H9 (cell line): ENCODE results near the gene METTL16. TPM values are rescaled to one million over a fixed set of nuclear protein-coding genes. Genes with fewer than 3 reads are reported as not detected.
"Not testable (repeated sequence)": the region's sequence is repeated elsewhere in the genome, so short reads cannot be mapped to it uniquely, and the experiment has no call there.

Source experiments
- DNase-seq: peaks from one replicate; pipeline ENCODE4 v3.0.0-alpha.2; 2017
- H2AFZ ChIP-seq: one replicate; pipeline ENCODE4 v1.6.1; 2013; ENCODE audit warnings: mild to moderate bottlenecking, low read length, control low read depth, moderate library complexity
- H2AK5ac ChIP-seq: 2 replicates; pipeline ENCODE4 v1.6.1; 2013; ENCODE audit warnings: low read length, control low read depth, mixed read lengths; ENCODE audit not compliant: insufficient read length
- H2BK120ac ChIP-seq: one replicate; pipeline ENCODE4 v1.6.1; 2013; ENCODE audit warnings: low read depth, mild to moderate bottlenecking, low read length, control low read depth, inconsistent platforms; ENCODE audit not compliant: poor library complexity, severe bottlenecking
- H2BK12ac ChIP-seq: 2 replicates; pipeline ENCODE4 v1.6.1; 2013; ENCODE audit warnings: low read length, control low read depth, mixed read lengths, low read depth; ENCODE audit not compliant: insufficient read length
- H2BK15ac ChIP-seq: 2 replicates; pipeline ENCODE4 v1.6.1; 2013; ENCODE audit warnings: low read depth, low read length, control low read depth
- H2BK20ac ChIP-seq: one replicate; pipeline ENCODE4 v1.6.1; 2013; ENCODE audit warnings: low read depth, mild to moderate bottlenecking, low read length, control low read depth, inconsistent platforms; ENCODE audit not compliant: poor library complexity, severe bottlenecking
- H2BK5ac ChIP-seq: 2 replicates; pipeline ENCODE4 v1.6.1; 2013; ENCODE audit warnings: low read length, control low read depth, mixed read lengths; ENCODE audit not compliant: insufficient read length
- H3K14ac ChIP-seq: 2 replicates; pipeline ENCODE4 v1.6.1; 2013; ENCODE audit warnings: low read length, control low read depth; ENCODE audit not compliant: insufficient read depth
- H3K18ac ChIP-seq: 2 replicates; pipeline ENCODE4 v1.6.1; 2013; ENCODE audit warnings: low read depth, mild to moderate bottlenecking, mixed read lengths, low read length, control low read depth; ENCODE audit not compliant: insufficient read length
- H3K23ac ChIP-seq: 2 replicates; pipeline ENCODE4 v1.6.1; 2013; ENCODE audit warnings: low read length, control low read depth, mixed read lengths, low read depth; ENCODE audit not compliant: insufficient read length
- H3K23me2 ChIP-seq: 2 replicates; pipeline ENCODE4 v1.6.1; 2013; ENCODE audit warnings: low read depth, mild to moderate bottlenecking, mixed read lengths, low read length, control low read depth; ENCODE audit not compliant: insufficient read length, poor library complexity, severe bottlenecking
- H3K27ac ChIP-seq: 2 replicates; pipeline ENCODE4 v1.5.1; 2013; ENCODE audit warnings: low read length, control low read depth, mixed read lengths, low read depth; ENCODE audit not compliant: insufficient read length
- H3K27me3 ChIP-seq: 2 replicates; pipeline ENCODE4 v1.6.1; 2013; ENCODE audit warnings: low read length, control low read depth, inconsistent platforms; ENCODE audit not compliant: insufficient read depth
- H3K4ac ChIP-seq: 2 replicates; pipeline ENCODE4 v1.6.1; 2013; ENCODE audit warnings: low read depth, mild to moderate bottlenecking, control low read depth, inconsistent platforms, low read length, moderate library complexity
- H3K4me1 ChIP-seq: 2 replicates; pipeline ENCODE4 v1.6.1; 2013; ENCODE audit warnings: low read length, control low read depth, inconsistent platforms; ENCODE audit not compliant: insufficient read depth
- H3K4me2 ChIP-seq: 2 replicates; pipeline ENCODE4 v1.6.1; 2013; ENCODE audit warnings: low read length, control low read depth, mixed read lengths; ENCODE audit not compliant: insufficient read length, insufficient read depth
- H3K56ac ChIP-seq: 2 replicates; pipeline ENCODE4 v1.6.1; 2013; ENCODE audit warnings: low read depth, mild to moderate bottlenecking, mixed read lengths, low read length, control low read depth; ENCODE audit not compliant: insufficient read length
- H3K79me1 ChIP-seq: 2 replicates; pipeline ENCODE4 v1.6.1; 2013; ENCODE audit warnings: low read depth, mild to moderate bottlenecking, moderate library complexity, low read length, control low read depth, inconsistent platforms; ENCODE audit not compliant: insufficient read depth, poor library complexity, severe bottlenecking
- H3K79me2 ChIP-seq: 2 replicates; pipeline ENCODE4 v1.6.1; 2013; ENCODE audit warnings: low read length, control low read depth, inconsistent platforms; ENCODE audit not compliant: insufficient read depth
- H3K9ac ChIP-seq: 2 replicates; pipeline ENCODE4 v1.6.1; 2013; ENCODE audit warnings: low read length, control low read depth, mixed read lengths; ENCODE audit not compliant: insufficient read length; ENCODE audit errors: extremely low read depth
- H3K9me3 ChIP-seq: one replicate; pipeline ENCODE4 v1.6.1; 2013; ENCODE audit warnings: low read depth, low read length, inconsistent platforms; ENCODE audit not compliant: control insufficient read depth
- H3T11ph ChIP-seq: one replicate; pipeline ENCODE4 v1.6.1; 2013; ENCODE audit warnings: mild to moderate bottlenecking, low read length, control low read depth, inconsistent platforms
- H4K20me1 ChIP-seq: one replicate; pipeline ENCODE4 v1.6.1; 2013; ENCODE audit not compliant: control insufficient read depth, insufficient read length, insufficient read depth
- H4K5ac ChIP-seq: 2 replicates; pipeline ENCODE4 v1.6.1; 2013; ENCODE audit warnings: low read depth, mild to moderate bottlenecking, mixed read lengths, low read length, control low read depth; ENCODE audit not compliant: insufficient read length
- H4K8ac ChIP-seq: replicated peaks from 2 replicates; pipeline ENCODE4 v1.6.1; 2013; ENCODE audit warnings: low read length, control low read depth, mixed read lengths, low read depth; ENCODE audit not compliant: insufficient read length
- H4K91ac ChIP-seq: 2 replicates; pipeline ENCODE4 v1.6.1; 2013; ENCODE audit warnings: low read depth, mild to moderate bottlenecking, moderate library complexity, mixed read lengths, low read length, control low read depth; ENCODE audit not compliant: insufficient read length
- H3K27ac Mint-ChIP-seq, 3 experiments: 2 replicates in 2 of 3; 3 replicates in 1 of 3; pipeline ENCODE4 v1.8.0; 2020 to 2021; ENCODE audit warnings: mixed read lengths in 3 of 3, mild to moderate bottlenecking in 1 of 3, moderate library complexity in 1 of 3
- H3K27me3 Mint-ChIP-seq: 2 replicates; pipeline ENCODE4 v1.8.0; 2021; ENCODE audit warnings: low read depth, mild to moderate bottlenecking, moderate library complexity, mixed read lengths
- H3K36me3 Mint-ChIP-seq, 3 experiments: 2 replicates in 2 of 3; 3 replicates in 1 of 3; pipeline ENCODE4 v1.8.0; 2020 to 2021; ENCODE audit warnings: low read depth in 3 of 3, mixed read lengths in 3 of 3; ENCODE audit not compliant: insufficient read depth in 1 of 3
- H3K4me1 Mint-ChIP-seq, 2 experiments: 2 replicates each; pipeline ENCODE4 v1.8.0; 2020; ENCODE audit warnings: mixed read lengths in 2 of 2
- H3K4me3 Mint-ChIP-seq, 2 experiments: 2 replicates in 1 of 2; 3 replicates in 1 of 2; pipeline ENCODE4 v1.8.0; 2020 to 2021; ENCODE audit warnings: mild to moderate bottlenecking in 2 of 2, mixed read lengths in 2 of 2, moderate library complexity in 1 of 2
- H3K9me3 Mint-ChIP-seq, 2 experiments: 2 replicates in 1 of 2; 3 replicates in 1 of 2; pipeline ENCODE4 v1.8.0; 2020; ENCODE audit warnings: mild to moderate bottlenecking in 2 of 2, mixed read lengths in 2 of 2, moderate library complexity in 1 of 2
- WGBS: extraction: QIAGEN DNeasy Blood & Tissue Kit; methylation state at CpG from one replicate; pipeline ENCODE4 v1.1.7; 2013; ENCODE audit warnings: missing lambda C conversion rate, low lambda C conversion rate, mixed read lengths; ENCODE audit not compliant: insufficient read length; ENCODE audit errors: extremely low coverage; 5-methylcytosine and 5-hydroxymethylcytosine counted together
- total RNA-seq: library from RNA; stranded (reverse); gene quantifications from 2 replicates; pipeline ENCODE4 v1.2.1, GENCODE V29; 2021
- TF ChIP-seq, protein P1 (sequence below): fragments of 200-600 bp; sonication (generic); conservative IDR thresholded peaks from 3 replicates; pipeline ENCODE4 v1.8.0; 2021; ENCODE audit warnings: antibody characterized with exemption, mild to moderate bottlenecking

The METTL16 gene
- total RNA-seq, 1 experiment from 2014 or later = 55.4 TPM

DNA sequence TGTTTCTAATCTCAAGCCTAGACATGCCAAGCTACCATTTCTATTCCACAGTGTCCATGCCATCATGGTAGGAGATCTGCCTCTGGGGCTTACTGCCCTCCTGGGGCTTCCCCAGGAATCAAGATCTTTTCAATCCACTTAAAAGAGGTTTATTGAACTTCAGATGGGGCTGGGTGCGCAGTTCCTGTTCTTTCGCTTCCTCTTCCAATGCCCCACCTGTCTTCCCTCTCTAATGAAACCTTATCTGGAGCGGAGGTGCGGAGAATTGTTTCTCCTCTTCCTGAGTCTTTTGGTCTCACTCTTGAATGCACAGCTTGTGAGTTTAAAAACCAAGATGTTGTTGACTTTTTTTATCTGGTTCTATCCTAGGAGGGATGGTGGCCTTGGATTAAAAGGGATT lies 30.4 kb upstream of the METTL16 start:
- peaks cover 3% of the 10 kb centered on the region; the same call in 1 of the 2 replicates for H3K27me3 Mint-ChIP-seq
- H3K4me3 Mint-ChIP-seq = no peak overlapping the region
- no peaks in the 10 kb centered on the region for H4K20me1 ChIP-seq

GRCh38 chr17:2537579-2537978 lies 25.9 kb upstream of the METTL16 start:
- H3K9me3 Mint-ChIP-seq, H3K4me2 ChIP-seq, H3K79me1 ChIP-seq, H3K9ac ChIP-seq, H2BK15ac ChIP-seq, H3K27ac ChIP-seq, H3K4me1 ChIP-seq, H3K9me3 ChIP-seq, H3K79me2 ChIP-seq, H3K4me1 Mint-ChIP-seq, H3T11ph ChIP-seq, H4K91ac ChIP-seq, H3K23me2 ChIP-seq, H2BK120ac ChIP-seq, H3K56ac ChIP-seq, H4K8ac ChIP-seq, H4K20me1 ChIP-seq, H2BK5ac ChIP-seq, H3K18ac ChIP-seq, DNase-seq, H2BK20ac ChIP-seq, H3K4me3 Mint-ChIP-seq, H2AFZ ChIP-seq, H2AK5ac ChIP-seq, H3K27me3 ChIP-seq, H3K27me3 Mint-ChIP-seq, H3K23ac ChIP-seq, H3K4ac ChIP-seq, H3K27ac Mint-ChIP-seq, H3K14ac ChIP-seq, H2BK12ac ChIP-seq, H3K36me3 Mint-ChIP-seq, H4K5ac ChIP-seq: not testable (repeated sequence)
- WGBS = no CpG with 5 or more reads among the region's 5 CpGs

More for the DNA sequence above, 30.4 kb upstream of the METTL16 start:
- Histone ChIP-seq H3K79me1 (no peaks in the 10 kb centered on the region), H4K91ac (no peak overlapping the region), H4K8ac (no peak overlapping the region), H3K27me3 (no peaks in the 10 kb centered on the region), H2AFZ (no peak overlapping the region), H3K14ac (no peak overlapping the region), H3K9me3 (no peaks in the 10 kb centered on the region), H2BK5ac (no peak overlapping the region), H3T11ph (no peak overlapping the region), H3K4me2 (no peak overlapping the region), H3K18ac (no peak overlapping the region), H3K23me2 (no peaks in the 10 kb centered on the region), H3K56ac (no peak overlapping the region), H2BK15ac (no peak overlapping the region), H4K5ac (no peak overlapping the region), H3K79me2 (no peaks in the 10 kb centered on the region), H3K4ac (no peak overlapping the region), H3K9ac (no peak overlapping the region), H2BK120ac (no peak overlapping the region), H2BK20ac (no peak overlapping the region), H2BK12ac (no peak overlapping the region), H2AK5ac (no peak overlapping the region), H3K27ac (no peak overlapping the region), H3K23ac (no peak overlapping the region), H3K4me1 (no peaks in the 10 kb centered on the region)
- whole genome bisulfite sequencing = no CpG with 5 or more reads among the region's 4 CpGs
- TF ChIP-seq, protein P1, sequence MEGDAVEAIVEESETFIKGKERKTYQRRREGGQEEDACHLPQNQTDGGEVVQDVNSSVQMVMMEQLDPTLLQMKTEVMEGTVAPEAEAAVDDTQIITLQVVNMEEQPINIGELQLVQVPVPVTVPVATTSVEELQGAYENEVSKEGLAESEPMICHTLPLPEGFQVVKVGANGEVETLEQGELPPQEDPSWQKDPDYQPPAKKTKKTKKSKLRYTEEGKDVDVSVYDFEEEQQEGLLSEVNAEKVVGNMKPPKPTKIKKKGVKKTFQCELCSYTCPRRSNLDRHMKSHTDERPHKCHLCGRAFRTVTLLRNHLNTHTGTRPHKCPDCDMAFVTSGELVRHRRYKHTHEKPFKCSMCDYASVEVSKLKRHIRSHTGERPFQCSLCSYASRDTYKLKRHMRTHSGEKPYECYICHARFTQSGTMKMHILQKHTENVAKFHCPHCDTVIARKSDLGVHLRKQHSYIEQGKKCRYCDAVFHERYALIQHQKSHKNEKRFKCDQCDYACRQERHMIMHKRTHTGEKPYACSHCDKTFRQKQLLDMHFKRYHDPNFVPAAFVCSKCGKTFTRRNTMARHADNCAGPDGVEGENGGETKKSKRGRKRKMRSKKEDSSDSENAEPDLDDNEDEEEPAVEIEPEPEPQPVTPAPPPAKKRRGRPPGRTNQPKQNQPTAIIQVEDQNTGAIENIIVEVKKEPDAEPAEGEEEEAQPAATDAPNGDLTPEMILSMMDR = no peak
- no peaks in the 10 kb centered on the region for H3K36me3 Mint-ChIP-seq
- DNase-seq = no peak
- 0 out of 4 replicates have a peak, but pooled peaks cover 0 to 3% of the 10 kb centered on the region in 2 experiments for H3K4me1 Mint-ChIP-seq
- H3K9me3 Mint-ChIP-seq = no peaks in the 10 kb centered on the region
- no peak overlapping the region for H3K27ac Mint-ChIP-seq
